HEK293 (cell line): ENCODE data around the gene SLC25A47.

Source experiments
- BCL11A ChIP-seq: fragments of 450-650 bp; formaldehyde crosslinking; IDR thresholded peaks from 2 replicates; pipeline ENCODE4 v1.5.1; 2016; ENCODE audit warnings: low read depth, missing biosample characterization, missing genetic modification characterization
- ELK4 ChIP-seq: IDR thresholded peaks from 2 replicates; pipeline ENCODE4 v1.6.1; 2011; ENCODE audit warnings: mild to moderate bottlenecking, low read depth, low read length, borderline replicate concordance
- GLIS1 ChIP-seq: fragments of 450-650 bp; formaldehyde crosslinking; IDR thresholded peaks from 2 replicates; pipeline ENCODE4 v1.5.1; 2016; ENCODE audit warnings: missing biosample characterization, missing genetic modification characterization
- KLF7 ChIP-seq: fragments of 450-650 bp; formaldehyde crosslinking; IDR thresholded peaks from 2 replicates; pipeline ENCODE4 v1.5.1; 2016; ENCODE audit warnings: missing biosample characterization, missing genetic modification characterization, borderline replicate concordance
- PRDM2 ChIP-seq: fragments of 450-650 bp; formaldehyde crosslinking; IDR thresholded peaks from 2 replicates; pipeline ENCODE4 v1.5.1; 2016; ENCODE audit warnings: missing biosample characterization, missing genetic modification characterization, borderline replicate concordance
- REPIN1 ChIP-seq: fragments of 450-650 bp; formaldehyde crosslinking; IDR thresholded peaks from 2 replicates; pipeline ENCODE4 v1.5.1; 2017; ENCODE audit warnings: missing biosample characterization, missing genetic modification characterization, low read depth
- SCRT1 ChIP-seq: fragments of 450-650 bp; formaldehyde crosslinking; IDR thresholded peaks from 2 replicates; pipeline ENCODE4 v1.5.1; 2016; ENCODE audit warnings: missing biosample characterization, missing genetic modification characterization, borderline replicate concordance
- SP2 ChIP-seq: fragments of 450-650 bp; formaldehyde crosslinking; IDR thresholded peaks from 2 replicates; pipeline ENCODE4 v1.5.1; 2016; ENCODE audit warnings: missing biosample characterization, missing genetic modification characterization
- ZBTB21 ChIP-seq: fragments of 450-650 bp; formaldehyde crosslinking; IDR thresholded peaks from 2 replicates; pipeline ENCODE4 v1.5.1; 2017; ENCODE audit warnings: missing biosample characterization, missing genetic modification characterization
- ZNF132 ChIP-seq: fragments of 450-650 bp; formaldehyde crosslinking; IDR thresholded peaks from 2 replicates; pipeline ENCODE4 v1.5.1; 2017; ENCODE audit warnings: missing biosample characterization, missing genetic modification characterization, borderline replicate concordance
- ZNF324 ChIP-seq: fragments of 450-650 bp; formaldehyde crosslinking; IDR thresholded peaks from 2 replicates; pipeline ENCODE4 v1.5.1; 2016; ENCODE audit warnings: missing biosample characterization, missing genetic modification characterization
- ZNF341 ChIP-seq: fragments of 450-650 bp; formaldehyde crosslinking; IDR thresholded peaks from 2 replicates; pipeline ENCODE4; 2016; ENCODE audit warnings: low read depth, missing biosample characterization, missing genetic modification characterization
- ZNF416 ChIP-seq: fragments of 450-650 bp; formaldehyde crosslinking; IDR thresholded peaks from 2 replicates; pipeline ENCODE4 v1.5.1; 2016; ENCODE audit warnings: missing biosample characterization, missing genetic modification characterization
- ZNF558 ChIP-seq: fragments of 450-650 bp; formaldehyde crosslinking; IDR thresholded peaks from 2 replicates; pipeline ENCODE4 v1.5.1; 2016; ENCODE audit warnings: missing biosample characterization, missing genetic modification characterization
- ZNF610 ChIP-seq: fragments of 450-650 bp; formaldehyde crosslinking; IDR thresholded peaks from 2 replicates; pipeline ENCODE4 v1.5.1; 2016; ENCODE audit warnings: missing biosample characterization, missing genetic modification characterization, borderline replicate concordance
- ZNF623 ChIP-seq: fragments of 450-650 bp; formaldehyde crosslinking; IDR thresholded peaks from 2 replicates; pipeline ENCODE4 v1.5.1; 2016; ENCODE audit warnings: missing biosample characterization, missing genetic modification characterization
- ZNF639 ChIP-seq: fragments of 450-650 bp; formaldehyde crosslinking; IDR thresholded peaks from 2 replicates; pipeline ENCODE4 v1.5.1; 2016; ENCODE audit warnings: missing biosample characterization, missing genetic modification characterization
- ZNF768 ChIP-seq: fragments of 450-650 bp; formaldehyde crosslinking; IDR thresholded peaks from 2 replicates; pipeline ENCODE4 v1.5.1; 2018; ENCODE audit warnings: missing biosample characterization, mild to moderate bottlenecking, missing genetic modification characterization
- ZNF777 ChIP-seq: fragments of 450-650 bp; formaldehyde crosslinking; IDR thresholded peaks from 2 replicates; pipeline ENCODE4 v1.5.1; 2017; ENCODE audit warnings: missing biosample characterization, missing genetic modification characterization, borderline replicate concordance
- ZNF785 ChIP-seq: fragments of 450-650 bp; formaldehyde crosslinking; IDR thresholded peaks from 2 replicates; pipeline ENCODE4 v1.5.1; 2016; ENCODE audit warnings: missing biosample characterization, missing genetic modification characterization
- ZXDB ChIP-seq: fragments of 450-650 bp; formaldehyde crosslinking; IDR thresholded peaks from 2 replicates; pipeline ENCODE4 v1.5.1; 2016; ENCODE audit warnings: missing biosample characterization, missing genetic modification characterization
- TF ChIP-seq, protein P1 (sequence below): fragments of 450-650 bp; formaldehyde crosslinking; IDR thresholded peaks from 2 replicates; pipeline ENCODE4 v1.5.1; 2017; ENCODE audit warnings: missing biosample characterization, missing genetic modification characterization
- TF ChIP-seq, protein P2 (sequence below): fragments of 450-650 bp; formaldehyde crosslinking; conservative IDR thresholded peaks from 2 replicates; pipeline ENCODE4 v1.5.1; 2016; ENCODE audit warnings: low read depth, missing biosample characterization, missing genetic modification characterization
- TF ChIP-seq, protein P3 (sequence below): fragments of 450-650 bp; formaldehyde crosslinking; IDR thresholded peaks from 2 replicates; pipeline ENCODE4 v1.5.1; 2016; ENCODE audit warnings: missing biosample characterization, missing genetic modification characterization

SLC25A47 gene

GRCh38 chr14:100306101-100306997 is 16.8 kb upstream of the SLC25A47 start, which contains the start of gene SLC25A29 (continued):
- no peak for TF ChIP-seq PRDM2 (tag by site-specific recombination)
- no peak for TF ChIP-seq ZNF785 (tag by site-specific recombination)
- TF ChIP-seq GLIS1 (tag by site-specific recombination), result 0 out of 2 replicates have a peak, but pooled peaks have one; percentile 27
- no peak for TF ChIP-seq ELK4
- TF ChIP-seq ZNF639, result no peak
- TF ChIP-seq ZNF416 (tag by site-specific recombination), result no peak
- no peak for TF ChIP-seq ZBTB21
- no peak for TF ChIP-seq SP2
- TF ChIP-seq ZNF768 (tag by site-specific recombination), result no peak
- no peak for TF ChIP-seq BCL11A
- no peak for TF ChIP-seq KLF7 (tag by site-specific recombination)
- TF ChIP-seq, protein P1, sequence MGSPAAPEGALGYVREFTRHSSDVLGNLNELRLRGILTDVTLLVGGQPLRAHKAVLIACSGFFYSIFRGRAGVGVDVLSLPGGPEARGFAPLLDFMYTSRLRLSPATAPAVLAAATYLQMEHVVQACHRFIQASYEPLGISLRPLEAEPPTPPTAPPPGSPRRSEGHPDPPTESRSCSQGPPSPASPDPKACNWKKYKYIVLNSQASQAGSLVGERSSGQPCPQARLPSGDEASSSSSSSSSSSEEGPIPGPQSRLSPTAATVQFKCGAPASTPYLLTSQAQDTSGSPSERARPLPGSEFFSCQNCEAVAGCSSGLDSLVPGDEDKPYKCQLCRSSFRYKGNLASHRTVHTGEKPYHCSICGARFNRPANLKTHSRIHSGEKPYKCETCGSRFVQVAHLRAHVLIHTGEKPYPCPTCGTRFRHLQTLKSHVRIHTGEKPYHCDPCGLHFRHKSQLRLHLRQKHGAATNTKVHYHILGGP (tag by site-specific recombination), result no peak
- TF ChIP-seq REPIN1 (tag by site-specific recombination), result no peak
- TF ChIP-seq ZNF132, result no peak
- TF ChIP-seq ZNF324 (tag by site-specific recombination), result no peak
- no peak for TF ChIP-seq ZNF623 (tag by site-specific recombination)
- 0 out of 2 replicates have a peak, but pooled peaks have one; percentile 42 for TF ChIP-seq ZXDB (tag by site-specific recombination)
- peak; percentile 92 for TF ChIP-seq ZNF341
- no peak for TF ChIP-seq ZNF558 (tag by site-specific recombination)
- TF ChIP-seq, protein P2, sequence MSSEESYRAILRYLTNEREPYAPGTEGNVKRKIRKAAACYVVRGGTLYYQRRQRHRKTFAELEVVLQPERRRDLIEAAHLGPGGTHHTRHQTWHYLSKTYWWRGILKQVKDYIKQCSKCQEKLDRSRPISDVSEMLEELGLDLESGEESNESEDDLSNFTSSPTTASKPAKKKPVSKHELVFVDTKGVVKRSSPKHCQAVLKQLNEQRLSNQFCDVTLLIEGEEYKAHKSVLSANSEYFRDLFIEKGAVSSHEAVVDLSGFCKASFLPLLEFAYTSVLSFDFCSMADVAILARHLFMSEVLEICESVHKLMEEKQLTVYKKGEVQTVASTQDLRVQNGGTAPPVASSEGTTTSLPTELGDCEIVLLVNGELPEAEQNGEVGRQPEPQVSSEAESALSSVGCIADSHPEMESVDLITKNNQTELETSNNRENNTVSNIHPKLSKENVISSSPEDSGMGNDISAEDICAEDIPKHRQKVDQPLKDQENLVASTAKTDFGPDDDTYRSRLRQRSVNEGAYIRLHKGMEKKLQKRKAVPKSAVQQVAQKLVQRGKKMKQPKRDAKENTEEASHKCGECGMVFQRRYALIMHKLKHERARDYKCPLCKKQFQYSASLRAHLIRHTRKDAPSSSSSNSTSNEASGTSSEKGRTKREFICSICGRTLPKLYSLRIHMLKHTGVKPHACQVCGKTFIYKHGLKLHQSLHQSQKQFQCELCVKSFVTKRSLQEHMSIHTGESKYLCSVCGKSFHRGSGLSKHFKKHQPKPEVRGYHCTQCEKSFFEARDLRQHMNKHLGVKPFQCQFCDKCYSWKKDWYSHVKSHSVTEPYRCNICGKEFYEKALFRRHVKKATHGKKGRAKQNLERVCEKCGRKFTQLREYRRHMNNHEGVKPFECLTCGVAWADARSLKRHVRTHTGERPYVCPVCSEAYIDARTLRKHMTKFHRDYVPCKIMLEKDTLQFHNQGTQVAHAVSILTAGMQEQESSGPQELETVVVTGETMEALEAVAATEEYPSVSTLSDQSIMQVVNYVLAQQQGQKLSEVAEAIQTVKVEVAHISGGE (tag by site-specific recombination), result 0 out of 2 replicates have a peak, but pooled peaks have one; percentile 24
- TF ChIP-seq, protein P3, sequence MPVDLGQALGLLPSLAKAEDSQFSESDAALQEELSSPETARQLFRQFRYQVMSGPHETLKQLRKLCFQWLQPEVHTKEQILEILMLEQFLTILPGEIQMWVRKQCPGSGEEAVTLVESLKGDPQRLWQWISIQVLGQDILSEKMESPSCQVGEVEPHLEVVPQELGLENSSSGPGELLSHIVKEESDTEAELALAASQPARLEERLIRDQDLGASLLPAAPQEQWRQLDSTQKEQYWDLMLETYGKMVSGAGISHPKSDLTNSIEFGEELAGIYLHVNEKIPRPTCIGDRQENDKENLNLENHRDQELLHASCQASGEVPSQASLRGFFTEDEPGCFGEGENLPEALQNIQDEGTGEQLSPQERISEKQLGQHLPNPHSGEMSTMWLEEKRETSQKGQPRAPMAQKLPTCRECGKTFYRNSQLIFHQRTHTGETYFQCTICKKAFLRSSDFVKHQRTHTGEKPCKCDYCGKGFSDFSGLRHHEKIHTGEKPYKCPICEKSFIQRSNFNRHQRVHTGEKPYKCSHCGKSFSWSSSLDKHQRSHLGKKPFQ (tag by site-specific recombination), result no peak
- no peak for TF ChIP-seq SCRT1
- TF ChIP-seq ZNF777, result no peak
- no peak for TF ChIP-seq ZNF610
